Suprapubic skin (tissue), 4 donors: ENCODE measurements around the gene TCEAL3.

Experiments used
- EP300 ChIP-seq: sonication (generic); formaldehyde crosslinking; IDR thresholded peaks from one replicate; pipeline ENCODE4 v1.6.1; 2017; ENCODE audit warnings: antibody characterized with exemption
- POLR2A ChIP-seq, 2 donors: fragments of 450-650 bp; IDR thresholded peaks; one replicate each; pipeline ENCODE4 v1.6.1; 2017; ENCODE audit warnings: antibody characterized with exemption in 2 of 2, mild to moderate bottlenecking in 2 of 2, moderate library complexity in 2 of 2
- POLR2AphosphoS5 ChIP-seq, 3 donors: sonication (generic); formaldehyde crosslinking; IDR thresholded peaks; one replicate each; pipeline ENCODE4 v1.6.1; 2017; ENCODE audit warnings: antibody characterized with exemption in 3 of 3
- TF ChIP-seq, protein P1 (sequence below), 2 donors: fragments of 200-600 bp in 1 of 2; fragments of 450-650 bp in 1 of 2; sonication (generic) in 1 of 2; IDR thresholded peaks; one replicate each; pipeline ENCODE4 v1.5.1; 2016 to 2019; ENCODE audit warnings: antibody characterized with exemption in 2 of 2, mild to moderate bottlenecking in 1 of 2, moderate library complexity in 1 of 2

DNA sequence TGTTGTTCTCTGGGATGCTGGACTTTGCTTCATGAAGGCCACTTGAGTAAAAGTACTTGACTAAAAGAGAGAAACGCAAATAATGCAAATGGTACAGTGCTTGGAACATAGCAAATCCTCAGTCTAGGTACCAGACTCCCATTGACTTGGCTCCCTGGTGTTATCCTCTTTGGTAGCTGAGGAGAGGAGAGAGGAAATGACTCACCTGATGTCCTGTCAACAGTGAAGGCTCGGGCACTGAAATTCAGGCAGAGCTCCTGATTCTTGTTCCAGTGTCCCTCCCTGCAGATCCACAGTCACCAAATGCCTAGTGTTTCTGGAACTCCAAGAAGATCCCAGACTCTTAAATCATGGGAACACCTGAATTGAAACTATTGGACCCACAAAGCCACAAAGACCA, 45.0 kb upstream of the TCEAL3 start:
- TF ChIP-seq, protein P1, sequence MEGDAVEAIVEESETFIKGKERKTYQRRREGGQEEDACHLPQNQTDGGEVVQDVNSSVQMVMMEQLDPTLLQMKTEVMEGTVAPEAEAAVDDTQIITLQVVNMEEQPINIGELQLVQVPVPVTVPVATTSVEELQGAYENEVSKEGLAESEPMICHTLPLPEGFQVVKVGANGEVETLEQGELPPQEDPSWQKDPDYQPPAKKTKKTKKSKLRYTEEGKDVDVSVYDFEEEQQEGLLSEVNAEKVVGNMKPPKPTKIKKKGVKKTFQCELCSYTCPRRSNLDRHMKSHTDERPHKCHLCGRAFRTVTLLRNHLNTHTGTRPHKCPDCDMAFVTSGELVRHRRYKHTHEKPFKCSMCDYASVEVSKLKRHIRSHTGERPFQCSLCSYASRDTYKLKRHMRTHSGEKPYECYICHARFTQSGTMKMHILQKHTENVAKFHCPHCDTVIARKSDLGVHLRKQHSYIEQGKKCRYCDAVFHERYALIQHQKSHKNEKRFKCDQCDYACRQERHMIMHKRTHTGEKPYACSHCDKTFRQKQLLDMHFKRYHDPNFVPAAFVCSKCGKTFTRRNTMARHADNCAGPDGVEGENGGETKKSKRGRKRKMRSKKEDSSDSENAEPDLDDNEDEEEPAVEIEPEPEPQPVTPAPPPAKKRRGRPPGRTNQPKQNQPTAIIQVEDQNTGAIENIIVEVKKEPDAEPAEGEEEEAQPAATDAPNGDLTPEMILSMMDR (IDR thresholded peaks at IDR 0.05): no peak
- TF ChIP-seq POLR2A (IDR thresholded peaks at IDR 0.05) (no peak), POLR2AphosphoS5 (IDR thresholded peaks at IDR 0.05) (no peak), EP300 (no peak)
